SK-N-SH treated with all-trans-retinoic acid at 6 μM for 48 hours (cell line): ENCODE measurements around the gene ST14.

Experiments used
- ATAC-seq: fragments of 200-7000 bp; cut with Tn5 transposase; 3 replicates; pipeline ENCODE4 v1.9.1; 2020; ENCODE audit warnings: mild to moderate bottlenecking, moderate library complexity
- BACH2 ChIP-seq: fragments of 250-450 bp; sonication (Bioruptor Pico); IDR thresholded peaks from 2 replicates; pipeline ENCODE4 v1.9.0; 2021; ENCODE audit warnings: mild to moderate bottlenecking, borderline replicate concordance
- CSDC2 ChIP-seq: fragments of 250-450 bp; sonication (Bioruptor Pico); IDR thresholded peaks from 2 replicates; pipeline ENCODE4 v1.5.0; 2020; ENCODE audit warnings: mild to moderate bottlenecking, moderate library complexity
- CSRNP3 ChIP-seq: fragments of 250-450 bp; sonication (Bioruptor Pico); IDR thresholded peaks from 2 replicates; pipeline ENCODE4 v1.5.1; 2021; ENCODE audit warnings: mild to moderate bottlenecking, moderate library complexity
- GLIS3 ChIP-seq: fragments of 250-450 bp; sonication (Bioruptor Pico); IDR thresholded peaks from 2 replicates; pipeline ENCODE4 v1.5.0; 2020; ENCODE audit warnings: mild to moderate bottlenecking, moderate library complexity
- ISL1 ChIP-seq: fragments of 250-450 bp; sonication (Bioruptor Pico); IDR thresholded peaks from 2 replicates; pipeline ENCODE4 v2.1.2; 2022; ENCODE audit warnings: mild to moderate bottlenecking, moderate library complexity
- OSR1 ChIP-seq: fragments of 250-450 bp; sonication (Bioruptor Pico); IDR thresholded peaks from 2 replicates; pipeline ENCODE4 v1.8.0; 2022; ENCODE audit warnings: moderate library complexity, mild to moderate bottlenecking, inconsistent platforms
- POU6F1 ChIP-seq: fragments of 250-450 bp; sonication (Bioruptor Pico); IDR thresholded peaks from 2 replicates; pipeline ENCODE4 v1.8.0; 2021; ENCODE audit warnings: low read depth, mild to moderate bottlenecking, moderate library complexity, borderline replicate concordance
- PPARA ChIP-seq: fragments of 250-450 bp; sonication (Bioruptor Pico); IDR thresholded peaks from 2 replicates; pipeline ENCODE4 v1.5.0; 2020; ENCODE audit warnings: mild to moderate bottlenecking, borderline replicate concordance
- RARB ChIP-seq: fragments of 250-450 bp; sonication (Bioruptor Pico); IDR thresholded peaks from 2 replicates; pipeline ENCODE4 v1.8.0; 2021; ENCODE audit warnings: mild to moderate bottlenecking, moderate library complexity
- SNAI2 ChIP-seq: fragments of 250-450 bp; sonication (Bioruptor Pico); IDR thresholded peaks from 2 replicates; pipeline ENCODE4 v1.5.0; 2020; ENCODE audit warnings: mild to moderate bottlenecking, moderate library complexity
- TCF4 ChIP-seq: fragments of 250-450 bp; sonication (Bioruptor Pico); IDR thresholded peaks from 2 replicates; pipeline ENCODE4 v1.8.0; 2021; ENCODE audit warnings: mild to moderate bottlenecking, moderate library complexity, borderline replicate concordance
- TOX ChIP-seq: fragments of 250-450 bp; sonication (Bioruptor Pico); IDR thresholded peaks from 2 replicates; pipeline ENCODE4 v1.8.0; 2021; ENCODE audit warnings: mild to moderate bottlenecking, moderate library complexity, borderline replicate concordance
- ZC3H10 ChIP-seq: fragments of 250-450 bp; sonication (Bioruptor Pico); IDR thresholded peaks from 2 replicates; pipeline ENCODE4 v1.5.1; 2021; ENCODE audit warnings: mild to moderate bottlenecking, moderate library complexity
- ZFP3 ChIP-seq: fragments of 250-450 bp; sonication (Bioruptor Pico); IDR thresholded peaks from 2 replicates; pipeline ENCODE4 v1.5.0; 2020; ENCODE audit warnings: mild to moderate bottlenecking, moderate library complexity
- ZFP30 ChIP-seq: fragments of 450-650 bp; formaldehyde crosslinking; IDR thresholded peaks from 2 replicates; pipeline ENCODE4 v1.5.0; 2022; ENCODE audit warnings: mild to moderate bottlenecking, moderate library complexity
- ZNF565 ChIP-seq: fragments of 450-650 bp; formaldehyde crosslinking; conservative IDR thresholded peaks from 2 replicates; pipeline ENCODE4 v1.5.0; 2020; ENCODE audit warnings: low read depth, mild to moderate bottlenecking, moderate library complexity
- ZNF70 ChIP-seq: fragments of 450-650 bp; formaldehyde crosslinking; IDR thresholded peaks from 2 replicates; pipeline ENCODE4 v1.5.0; 2020; ENCODE audit warnings: mild to moderate bottlenecking, moderate library complexity
- ZNF8 ChIP-seq: fragments of 450-650 bp; formaldehyde crosslinking; IDR thresholded peaks from 2 replicates; pipeline ENCODE4 v1.5.0; 2020; ENCODE audit warnings: mild to moderate bottlenecking, moderate library complexity
- TF ChIP-seq, protein P1 (sequence below): fragments of 250-450 bp; sonication (Bioruptor Pico); IDR thresholded peaks from 2 replicates; pipeline ENCODE4 v1.5.0; 2020; ENCODE audit warnings: mild to moderate bottlenecking, moderate library complexity
- TF ChIP-seq, protein P2 (sequence below): fragments of 250-450 bp; sonication (Bioruptor Pico); IDR thresholded peaks from 2 replicates; pipeline ENCODE4 v1.8.0; 2020; ENCODE audit warnings: mild to moderate bottlenecking, moderate library complexity, borderline replicate concordance

ST14 gene

GRCh38 chr11:130160498-130161155 is 1.0 kb downstream of the ST14 start:
- TF ChIP-seq TCF4 (CRISPR knock-in tag): no peak
- no peak for TF ChIP-seq ZNF70 (CRISPR knock-in tag)
- no peak for TF ChIP-seq OSR1 (CRISPR knock-in tag)
- TF ChIP-seq, protein P1, sequence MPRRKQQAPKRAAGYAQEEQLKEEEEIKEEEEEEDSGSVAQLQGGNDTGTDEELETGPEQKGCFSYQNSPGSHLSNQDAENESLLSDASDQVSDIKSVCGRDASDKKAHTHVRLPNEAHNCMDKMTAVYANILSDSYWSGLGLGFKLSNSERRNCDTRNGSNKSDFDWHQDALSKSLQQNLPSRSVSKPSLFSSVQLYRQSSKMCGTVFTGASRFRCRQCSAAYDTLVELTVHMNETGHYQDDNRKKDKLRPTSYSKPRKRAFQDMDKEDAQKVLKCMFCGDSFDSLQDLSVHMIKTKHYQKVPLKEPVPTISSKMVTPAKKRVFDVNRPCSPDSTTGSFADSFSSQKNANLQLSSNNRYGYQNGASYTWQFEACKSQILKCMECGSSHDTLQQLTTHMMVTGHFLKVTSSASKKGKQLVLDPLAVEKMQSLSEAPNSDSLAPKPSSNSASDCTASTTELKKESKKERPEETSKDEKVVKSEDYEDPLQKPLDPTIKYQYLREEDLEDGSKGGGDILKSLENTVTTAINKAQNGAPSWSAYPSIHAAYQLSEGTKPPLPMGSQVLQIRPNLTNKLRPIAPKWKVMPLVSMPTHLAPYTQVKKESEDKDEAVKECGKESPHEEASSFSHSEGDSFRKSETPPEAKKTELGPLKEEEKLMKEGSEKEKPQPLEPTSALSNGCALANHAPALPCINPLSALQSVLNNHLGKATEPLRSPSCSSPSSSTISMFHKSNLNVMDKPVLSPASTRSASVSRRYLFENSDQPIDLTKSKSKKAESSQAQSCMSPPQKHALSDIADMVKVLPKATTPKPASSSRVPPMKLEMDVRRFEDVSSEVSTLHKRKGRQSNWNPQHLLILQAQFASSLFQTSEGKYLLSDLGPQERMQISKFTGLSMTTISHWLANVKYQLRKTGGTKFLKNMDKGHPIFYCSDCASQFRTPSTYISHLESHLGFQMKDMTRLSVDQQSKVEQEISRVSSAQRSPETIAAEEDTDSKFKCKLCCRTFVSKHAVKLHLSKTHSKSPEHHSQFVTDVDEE (CRISPR knock-in tag): no peak
- no peak for TF ChIP-seq ZNF565 (CRISPR knock-in tag)
- no peak for TF ChIP-seq ZFP30 (CRISPR knock-in tag)
- TF ChIP-seq ZC3H10 (CRISPR knock-in tag): no peak
- no peak for TF ChIP-seq BACH2 (CRISPR knock-in tag)
- TF ChIP-seq TOX: no peak
- TF ChIP-seq POU6F1 (CRISPR knock-in tag): no peak
- TF ChIP-seq SNAI2 (CRISPR knock-in tag): no peak
- TF ChIP-seq ZNF8 (CRISPR knock-in tag): no peak
- TF ChIP-seq, protein P2, sequence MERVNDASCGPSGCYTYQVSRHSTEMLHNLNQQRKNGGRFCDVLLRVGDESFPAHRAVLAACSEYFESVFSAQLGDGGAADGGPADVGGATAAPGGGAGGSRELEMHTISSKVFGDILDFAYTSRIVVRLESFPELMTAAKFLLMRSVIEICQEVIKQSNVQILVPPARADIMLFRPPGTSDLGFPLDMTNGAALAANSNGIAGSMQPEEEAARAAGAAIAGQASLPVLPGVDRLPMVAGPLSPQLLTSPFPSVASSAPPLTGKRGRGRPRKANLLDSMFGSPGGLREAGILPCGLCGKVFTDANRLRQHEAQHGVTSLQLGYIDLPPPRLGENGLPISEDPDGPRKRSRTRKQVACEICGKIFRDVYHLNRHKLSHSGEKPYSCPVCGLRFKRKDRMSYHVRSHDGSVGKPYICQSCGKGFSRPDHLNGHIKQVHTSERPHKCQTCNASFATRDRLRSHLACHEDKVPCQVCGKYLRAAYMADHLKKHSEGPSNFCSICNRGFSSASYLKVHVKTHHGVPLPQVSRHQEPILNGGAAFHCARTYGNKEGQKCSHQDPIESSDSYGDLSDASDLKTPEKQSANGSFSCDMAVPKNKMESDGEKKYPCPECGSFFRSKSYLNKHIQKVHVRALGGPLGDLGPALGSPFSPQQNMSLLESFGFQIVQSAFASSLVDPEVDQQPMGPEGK (CRISPR knock-in tag): no peak
- TF ChIP-seq ISL1 (CRISPR knock-in tag): no peak
- no peak for TF ChIP-seq CSDC2 (CRISPR knock-in tag)
- TF ChIP-seq PPARA (CRISPR knock-in tag): no peak
- TF ChIP-seq RARB (CRISPR knock-in tag): no peak
- TF ChIP-seq CSRNP3 (CRISPR knock-in tag): no peak
- no peak for TF ChIP-seq GLIS3 (CRISPR knock-in tag)

GRCh38 chr11:130161441-130162145 is 2.0 kb downstream of the ST14 start:
- ATAC-seq: no peak

More at GRCh38 chr11:130160498-130161155, 1.0 kb downstream of the ST14 start:
- no peak for ATAC-seq

More at GRCh38 chr11:130161441-130162145, 2.0 kb downstream of the ST14 start:
- TF ChIP-seq ZFP3 (CRISPR knock-in tag) (no peak), ZC3H10 (CRISPR knock-in tag) (no peak), PPARA (CRISPR knock-in tag) (no peak), POU6F1 (CRISPR knock-in tag) (no peak), ZNF565 (CRISPR knock-in tag) (no peak), OSR1 (CRISPR knock-in tag) (no peak)
- TF ChIP-seq, all 23 proteins: peak for 0
